Neural progenitor cell (in vitro differentiated cells): Measurements from ENCODE around the gene ZBTB3. TPM values are rescaled to one million over a fixed set of nuclear protein-coding genes. Genes with fewer than 3 reads are reported as not detected.

ENCODE experiments used
- DNase-seq: peaks from one replicate; pipeline ENCODE4 v3.0.0-alpha.2; 2016; ENCODE audit warnings: low spot score
- H2AFZ ChIP-seq: fragments of 200-600 bp; sonication (generic); replicated peaks from 2 replicates; pipeline ENCODE4 v1.6.1; 2016; ENCODE audit warnings: antibody characterized with exemption
- H3F3A ChIP-seq: fragments of 200-600 bp; sonication (generic); 2 replicates; pipeline ENCODE4 v1.6.1; 2016; ENCODE audit warnings: antibody characterized with exemption, low read depth
- H3K27ac ChIP-seq: fragments of 200-600 bp; sonication (generic); 2 replicates; pipeline ENCODE4 v1.5.1; 2016; ENCODE audit warnings: mild to moderate bottlenecking
- H3K27me3 ChIP-seq: fragments of 200-600 bp; sonication (generic); 2 replicates; pipeline ENCODE4 v1.6.1; 2016; ENCODE audit warnings: mild to moderate bottlenecking, moderate library complexity
- H3K36me3 ChIP-seq: fragments of 200-600 bp; sonication (generic); 2 replicates; pipeline ENCODE4 v1.5.1; 2016
- H3K4me1 ChIP-seq: fragments of 200-600 bp; sonication (generic); 2 replicates; pipeline ENCODE4 v1.6.1; 2016; ENCODE audit warnings: mixed run types
- H3K4me2 ChIP-seq: fragments of 200-600 bp; sonication (generic); 2 replicates; pipeline ENCODE4 v1.6.1; 2016
- H3K4me3 ChIP-seq: fragments of 200-600 bp; sonication (generic); 2 replicates; pipeline ENCODE4 v1.5.1; 2016
- H3K79me2 ChIP-seq: fragments of 200-600 bp; sonication (generic); 2 replicates; pipeline ENCODE4 v1.6.1; 2016; ENCODE audit warnings: low read depth
- H3K9ac ChIP-seq: fragments of 200-600 bp; sonication (generic); 2 replicates; pipeline ENCODE4 v1.6.1; 2016
- H3K9me3 ChIP-seq: fragments of 200-600 bp; sonication (generic); 2 replicates; pipeline ENCODE4 v1.5.1; 2016; ENCODE audit warnings: low read depth
- H4K20me1 ChIP-seq: fragments of 200-600 bp; sonication (generic); 2 replicates; pipeline ENCODE4 v1.6.1; 2016; ENCODE audit warnings: low read depth
- H3K27ac Mint-ChIP-seq: 3 replicates; pipeline ENCODE4 v1.8.0; 2021; ENCODE audit warnings: mixed read lengths
- H3K27me3 Mint-ChIP-seq: 2 replicates; pipeline ENCODE4 v1.8.0; 2022; ENCODE audit warnings: low read depth, mild to moderate bottlenecking, inconsistent platforms, moderate library complexity, mixed read lengths; ENCODE audit not compliant: insufficient read depth
- H3K36me3 Mint-ChIP-seq: 3 replicates; pipeline ENCODE4 v1.8.0; 2021; ENCODE audit warnings: mixed read lengths
- H3K4me1 Mint-ChIP-seq: 3 replicates; pipeline ENCODE4 v1.8.0; 2021; ENCODE audit warnings: mixed read lengths
- H3K4me3 Mint-ChIP-seq: 3 replicates; pipeline ENCODE4 v1.8.0; 2021; ENCODE audit warnings: mild to moderate bottlenecking, moderate library complexity, mixed read lengths
- H3K9me3 Mint-ChIP-seq: 3 replicates; pipeline ENCODE4 v1.8.0; 2020; ENCODE audit warnings: mixed read lengths
- EZH2 ChIP-seq: fragments of 200-600 bp; sonication (generic); IDR thresholded peaks from 2 replicates; pipeline ENCODE4 v1.6.1; 2017; ENCODE audit warnings: antibody characterized with exemption, mild to moderate bottlenecking, moderate library complexity
- EZH2phosphoT487 ChIP-seq: fragments of 200-600 bp; sonication (generic); IDR thresholded peaks from 2 replicates; pipeline ENCODE4 v1.6.1; 2017; ENCODE audit warnings: antibody characterized with exemption
- total RNA-seq: library from RNA; depleted of rRNA; stranded (reverse); fragments of >200 nt; gene quantifications from 2 replicates; pipeline ENCODE4 v1.2.3, GENCODE V29; 2015; ENCODE audit warnings: low replicate concordance
- TF ChIP-seq, protein P1 (sequence below): fragments of 200-600 bp; sonication (generic); IDR thresholded peaks from 2 replicates; pipeline ENCODE4 v1.5.1; 2017; ENCODE audit warnings: antibody characterized with exemption, mild to moderate bottlenecking

ZBTB3 gene
- total RNA-seq = 9.2 and 22.8 TPM in 2 replicates

DNA sequence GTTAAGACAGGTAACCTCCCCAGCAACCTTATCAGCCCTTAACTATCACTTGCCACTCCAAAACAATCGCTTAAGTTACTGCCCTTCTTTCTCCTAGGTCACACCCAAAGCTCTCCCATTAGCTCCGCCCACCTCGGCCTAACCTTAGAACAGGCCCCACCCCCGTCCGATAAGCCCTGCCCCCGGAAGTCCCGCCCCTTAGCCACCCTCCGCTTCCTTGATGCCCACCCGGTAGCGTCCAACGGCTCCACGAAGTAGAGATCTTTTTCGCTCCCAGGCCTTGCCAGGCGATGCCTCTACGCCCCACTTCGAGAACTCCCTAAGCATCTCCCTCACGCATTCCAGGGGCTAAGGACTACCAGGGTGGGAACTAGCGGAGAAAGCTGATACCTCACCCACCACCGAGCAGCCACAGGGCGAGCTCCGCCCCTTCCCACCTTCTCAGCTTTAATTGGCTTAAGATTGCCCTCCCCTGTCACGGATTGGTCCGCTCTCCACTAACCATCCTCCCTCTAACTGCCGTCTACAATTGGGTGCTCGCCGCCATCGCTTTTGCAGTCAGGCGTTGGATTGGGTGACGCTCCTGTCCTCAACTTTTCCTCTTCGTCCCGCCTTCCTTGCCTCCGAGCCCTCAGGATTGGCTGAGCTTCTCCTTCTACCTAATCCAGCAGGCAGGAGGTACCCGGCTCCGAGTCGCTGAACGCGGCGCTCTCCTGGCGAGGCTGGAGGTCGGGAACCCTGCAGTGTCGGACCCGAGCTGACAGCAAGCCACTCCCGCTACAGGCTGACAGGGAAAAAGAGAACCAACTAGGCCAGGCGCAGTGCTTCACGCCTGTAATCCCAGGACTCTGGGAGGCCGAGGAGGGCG, at the start of gene ZBTB3:
TSS of gene ZBTB3 (minus strand) at position 425 of the 868 bp plus-strand sequence. CDS start 496 bp downstream, outside the sequence.
- Histone ChIP-seq H3K4me1 (no peaks in the 10 kb centered on the region), H3K9me3 (no peaks in the 10 kb centered on the region), H3K79me2 (peaks cover 33% of the 10 kb centered on the region), H2AFZ (peak within 1 kb of the TSS; percentile 98), H3K4me2 (peak within 1 kb of the TSS; percentile 77), H3K9ac (peak within 1 kb of the TSS; percentile 66), H3F3A (peaks cover 28% of the 10 kb centered on the region), H4K20me1 (no peaks in the 10 kb centered on the region), H3K27ac (peak within 1 kb of the TSS; percentile 73), H3K27me3 (no peaks in the 10 kb centered on the region), H3K4me3 (peak within 1 kb of the TSS; percentile 74), H3K36me3 (no peaks in the 10 kb centered on the region)
- peaks cover 5% of the 10 kb centered on the region for H3K4me1 Mint-ChIP-seq
- H3K4me3 Mint-ChIP-seq = peak within 1 kb of the TSS; percentile 98
- H3K27me3 Mint-ChIP-seq = peaks cover 7% of the 10 kb centered on the region
- TF ChIP-seq, protein P1, sequence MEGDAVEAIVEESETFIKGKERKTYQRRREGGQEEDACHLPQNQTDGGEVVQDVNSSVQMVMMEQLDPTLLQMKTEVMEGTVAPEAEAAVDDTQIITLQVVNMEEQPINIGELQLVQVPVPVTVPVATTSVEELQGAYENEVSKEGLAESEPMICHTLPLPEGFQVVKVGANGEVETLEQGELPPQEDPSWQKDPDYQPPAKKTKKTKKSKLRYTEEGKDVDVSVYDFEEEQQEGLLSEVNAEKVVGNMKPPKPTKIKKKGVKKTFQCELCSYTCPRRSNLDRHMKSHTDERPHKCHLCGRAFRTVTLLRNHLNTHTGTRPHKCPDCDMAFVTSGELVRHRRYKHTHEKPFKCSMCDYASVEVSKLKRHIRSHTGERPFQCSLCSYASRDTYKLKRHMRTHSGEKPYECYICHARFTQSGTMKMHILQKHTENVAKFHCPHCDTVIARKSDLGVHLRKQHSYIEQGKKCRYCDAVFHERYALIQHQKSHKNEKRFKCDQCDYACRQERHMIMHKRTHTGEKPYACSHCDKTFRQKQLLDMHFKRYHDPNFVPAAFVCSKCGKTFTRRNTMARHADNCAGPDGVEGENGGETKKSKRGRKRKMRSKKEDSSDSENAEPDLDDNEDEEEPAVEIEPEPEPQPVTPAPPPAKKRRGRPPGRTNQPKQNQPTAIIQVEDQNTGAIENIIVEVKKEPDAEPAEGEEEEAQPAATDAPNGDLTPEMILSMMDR = no peak
- TF ChIP-seq EZH2 = no peak
- TF ChIP-seq EZH2phosphoT487 = no peak
- peak; percentile 99 for DNase-seq
- peak within 1 kb of the TSS; percentile 97 for H3K27ac Mint-ChIP-seq
- peaks cover 4% of the 10 kb centered on the region for H3K36me3 Mint-ChIP-seq
- no peaks in the 10 kb centered on the region for H3K9me3 Mint-ChIP-seq

DNA sequence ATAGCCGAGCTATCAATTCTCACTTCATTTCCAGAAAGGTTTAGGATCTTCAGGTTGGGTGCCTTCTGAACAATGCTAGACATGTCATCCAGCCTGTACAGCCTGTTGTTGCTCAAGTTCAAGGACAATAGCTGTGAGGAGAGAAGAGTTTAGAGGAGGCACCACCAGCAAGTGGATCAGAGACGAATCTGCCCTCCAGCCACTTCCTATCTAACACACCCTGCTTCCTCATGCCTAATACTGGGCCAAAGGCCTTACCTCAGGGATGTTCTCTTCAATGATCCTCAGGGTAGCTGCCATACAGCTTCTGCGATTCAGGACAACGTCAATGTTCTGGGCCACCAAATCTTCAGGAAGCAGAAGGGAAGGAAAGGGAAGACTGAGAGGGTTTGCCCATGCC, 47.1 kb upstream of the ZBTB3 start:
- DNase-seq = no peak
- Histone ChIP-seq H3K27me3 (no peaks in the 10 kb centered on the region), H3K27ac (no peak overlapping the region), H3K36me3 (no peaks in the 10 kb centered on the region), H3K4me1 (peaks cover 4% of the 10 kb centered on the region), H3K4me3 (no peak overlapping the region), H3K4me2 (no peak overlapping the region), H3K9ac (no peak overlapping the region), H3K9me3 (no peaks in the 10 kb centered on the region), H4K20me1 (peaks cover 20% of the 10 kb centered on the region), H2AFZ (no peak overlapping the region), H3F3A (peaks cover 6% of the 10 kb centered on the region), H3K79me2 (peaks cover 20% of the 10 kb centered on the region)
- H3K9me3 Mint-ChIP-seq = no peaks in the 10 kb centered on the region
- peaks cover 4% of the 10 kb centered on the region for H3K27me3 Mint-ChIP-seq
- peaks cover 42% of the 10 kb centered on the region for H3K36me3 Mint-ChIP-seq
- no peak overlapping the region for H3K4me3 Mint-ChIP-seq
- no peak overlapping the region for H3K27ac Mint-ChIP-seq
- no peak for TF ChIP-seq EZH2
- TF ChIP-seq EZH2phosphoT487 = no peak
- TF ChIP-seq, protein P1 = no peak
- H3K4me1 Mint-ChIP-seq = peaks cover 17% of the 10 kb centered on the region

DNA sequence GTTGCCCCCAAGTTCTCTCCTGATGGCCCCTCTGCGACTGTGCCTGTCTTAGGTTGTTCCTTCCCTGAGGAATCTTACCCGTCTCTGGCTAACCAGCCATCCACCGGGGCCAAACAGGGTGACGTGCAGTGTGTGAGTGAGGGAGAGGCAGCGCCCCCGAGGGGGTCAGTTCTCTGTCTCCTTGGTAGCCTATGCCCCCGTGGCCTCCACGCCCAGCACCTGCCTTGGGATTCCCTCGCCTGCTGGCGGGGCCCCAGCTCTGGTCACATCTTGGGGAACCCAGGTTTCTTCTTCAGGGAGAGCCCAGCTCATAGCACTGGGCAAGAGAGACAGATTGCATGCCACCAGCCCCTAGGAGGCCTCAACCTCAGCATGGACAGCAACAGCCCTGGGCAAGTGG, 45.5 kb upstream of the ZBTB3 start:
- H3K4me3 ChIP-seq = no peak overlapping the region
- H3K4me3 Mint-ChIP-seq = no peak overlapping the region
- H3K4me1 ChIP-seq = no peaks in the 10 kb centered on the region
- H4K20me1 ChIP-seq = peaks cover 17% of the 10 kb centered on the region
- H3K9ac ChIP-seq = no peak overlapping the region
- H3K27ac Mint-ChIP-seq = no peak overlapping the region
- peaks cover 54% of the 10 kb centered on the region for H3K36me3 Mint-ChIP-seq
- H3K9me3 Mint-ChIP-seq = no peaks in the 10 kb centered on the region
- peaks cover 13% of the 10 kb centered on the region for H3K79me2 ChIP-seq
- TF ChIP-seq EZH2phosphoT487 (no peak), EZH2 (no peak)
- TF ChIP-seq, protein P1 = no peak
- no peaks in the 10 kb centered on the region for H3K27me3 ChIP-seq
- no peak for DNase-seq
- peaks cover 12% of the 10 kb centered on the region for H3K4me1 Mint-ChIP-seq
- H3F3A ChIP-seq = no peaks in the 10 kb centered on the region
- peaks cover 2% of the 10 kb centered on the region for H3K27me3 Mint-ChIP-seq
- H3K4me2 ChIP-seq = no peak overlapping the region
- peaks cover 4% of the 10 kb centered on the region for H3K36me3 ChIP-seq
- H3K9me3 ChIP-seq = no peaks in the 10 kb centered on the region
- no peak overlapping the region for H2AFZ ChIP-seq
- no peak overlapping the region for H3K27ac ChIP-seq
